HG03342 (cell line): ENCODE results near the gene RACK1.

Experiments used
- ATAC-seq: cut with Tn5 transposase; IDR thresholded peaks from one replicate; pipeline ENCODE4 v1.9.1; 2021; ENCODE audit warnings: mild to moderate bottlenecking, moderate library complexity; ENCODE audit not compliant: unreplicated experiment

Gene RACK1

GRCh38 chr5:181234455-181235306 is 9.0 kb downstream of the RACK1 start:
- ATAC-seq = no peak

GRCh38 chr5:181233801-181234454 is 9.8 kb downstream of the RACK1 start:
- no peak for ATAC-seq

GRCh38 chr5:181233088-181233800 is 10.5 kb downstream of the RACK1 start:
- ATAC-seq = no peak

- ATAC-seq = no peak
These were observed 11.1 kb downstream of the RACK1 start for GRCh38 chr5:181232593-181232992.

GRCh38 chr5:181231432-181231831 is 12.3 kb downstream of the RACK1 start:
- ATAC-seq = no peak

GRCh38 chr5:181230551-181230950 is 13.2 kb downstream of the RACK1 start:
- no peak for ATAC-seq

- no peak for ATAC-seq
These were observed 13.7 kb downstream of the RACK1 start for GRCh38 chr5:181229996-181230395.

- ATAC-seq = no peak
These were observed 19.1 kb downstream of the RACK1 start for GRCh38 chr5:181224390-181225229.

GRCh38 chr5:181223729-181224389 is 19.8 kb downstream of the RACK1 start:
- no peak for ATAC-seq

GRCh38 chr5:181223058-181223728 is 20.5 kb downstream of the RACK1 start, which contains the start of gene TRIM41:
Gene TRIM41, plus strand, starts transcription at chr5:181223281. Its CDS starts 719 bp downstream, at chr5:181224000.
- ATAC-seq = peak; percentile 68

GRCh38 chr5:181222630-181223057 is 21.1 kb downstream of the RACK1 start:
- ATAC-seq = no peak

GRCh38 chr5:181221792-181222629 is 21.7 kb downstream of the RACK1 start:
- peak; percentile 23 for ATAC-seq

- ATAC-seq = no peak
These were observed 22.5 kb downstream of the RACK1 start for GRCh38 chr5:181221105-181221791.

- no peak for ATAC-seq
These were observed 23.6 kb downstream of the RACK1 start for GRCh38 chr5:181220178-181220515.

GRCh38 chr5:181219262-181220177 is 24.2 kb downstream of the RACK1 start:
- ATAC-seq = no peak

GRCh38 chr5:181218795-181219124 is 24.9 kb downstream of the RACK1 start:
- ATAC-seq = no peak

- peak; percentile 6 for ATAC-seq
These were observed 26.0 kb downstream of the RACK1 start for GRCh38 chr5:181217803-181218062.
